Gastrocnemius medialis (tissue), 4 donors: ENCODE results near the gene PTPA.

Experiments used
- POLR2A ChIP-seq, 2 donors: fragments of 450-650 bp; IDR thresholded peaks; one replicate each; pipeline ENCODE4 v1.6.1; 2017; ENCODE audit warnings: antibody characterized with exemption in 2 of 2, mild to moderate bottlenecking in 2 of 2, moderate library complexity in 2 of 2
- TF ChIP-seq, protein P1 (sequence below), 5 experiments: fragments of 450-650 bp in 3 of 5; fragments of 200-600 bp in 2 of 5; sonication (generic) in 2 of 5; IDR thresholded peaks in 4 of 5; conservative IDR thresholded peaks in 1 of 5; 1 replicate in 4 of 5; 2 replicates in 1 of 5; pipeline ENCODE4 v1.5.1; 2016 to 2019; ENCODE audit warnings: antibody characterized with exemption in 5 of 5, mild to moderate bottlenecking in 3 of 5, moderate library complexity in 3 of 5

DNA sequence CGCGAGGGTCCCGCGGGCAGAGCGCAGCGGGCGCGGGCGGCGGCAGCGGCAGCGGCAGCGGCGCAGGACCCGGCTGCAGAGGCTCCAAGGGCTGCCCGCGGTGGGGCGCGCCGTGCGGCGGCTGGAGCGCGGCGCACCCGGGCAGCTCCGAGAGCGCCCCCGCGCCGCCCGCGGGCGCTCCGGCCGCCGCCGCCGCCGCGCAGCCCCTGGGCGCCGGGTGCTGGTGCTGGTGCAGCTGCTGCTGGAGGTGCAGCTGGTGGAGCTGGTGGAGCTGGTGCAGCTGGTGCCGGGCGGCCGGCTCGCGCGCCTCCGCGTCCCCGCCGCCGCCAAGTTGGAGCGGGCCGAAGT is 66.2 kb downstream of the PTPA start:
- TF ChIP-seq, protein P1, sequence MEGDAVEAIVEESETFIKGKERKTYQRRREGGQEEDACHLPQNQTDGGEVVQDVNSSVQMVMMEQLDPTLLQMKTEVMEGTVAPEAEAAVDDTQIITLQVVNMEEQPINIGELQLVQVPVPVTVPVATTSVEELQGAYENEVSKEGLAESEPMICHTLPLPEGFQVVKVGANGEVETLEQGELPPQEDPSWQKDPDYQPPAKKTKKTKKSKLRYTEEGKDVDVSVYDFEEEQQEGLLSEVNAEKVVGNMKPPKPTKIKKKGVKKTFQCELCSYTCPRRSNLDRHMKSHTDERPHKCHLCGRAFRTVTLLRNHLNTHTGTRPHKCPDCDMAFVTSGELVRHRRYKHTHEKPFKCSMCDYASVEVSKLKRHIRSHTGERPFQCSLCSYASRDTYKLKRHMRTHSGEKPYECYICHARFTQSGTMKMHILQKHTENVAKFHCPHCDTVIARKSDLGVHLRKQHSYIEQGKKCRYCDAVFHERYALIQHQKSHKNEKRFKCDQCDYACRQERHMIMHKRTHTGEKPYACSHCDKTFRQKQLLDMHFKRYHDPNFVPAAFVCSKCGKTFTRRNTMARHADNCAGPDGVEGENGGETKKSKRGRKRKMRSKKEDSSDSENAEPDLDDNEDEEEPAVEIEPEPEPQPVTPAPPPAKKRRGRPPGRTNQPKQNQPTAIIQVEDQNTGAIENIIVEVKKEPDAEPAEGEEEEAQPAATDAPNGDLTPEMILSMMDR (IDR thresholded peaks at IDR 0.05 in 4 of 5, conservative IDR thresholded peaks at IDR 0.05 in 1 of 5), result no peak
- TF ChIP-seq POLR2A (IDR thresholded peaks at IDR 0.05), result no peak
